Skeletal muscle cell (primary cell): ENCODE data around the gene CMIP.

ENCODE experiments used
- DNase-seq: peaks from one replicate; pipeline ENCODE4 v3.0.0-alpha.2; 2010; ENCODE audit warnings: low read depth
- H3K4me3 ChIP-seq: 2 replicates; pipeline ENCODE4 v1.5.1; 2011; ENCODE audit warnings: low read depth, mild to moderate bottlenecking, control low read depth, low read length, moderate library complexity

The CMIP gene

GRCh38 chr16:81652798-81653505 lies 208.3 kb downstream of the CMIP start:
- no peak for DNase-seq
- H3K4me3 ChIP-seq = no peak overlapping the region

GRCh38 chr16:81654346-81654745 lies 209.7 kb downstream of the CMIP start:
- DNase-seq = no peak
- H3K4me3 ChIP-seq = no peak overlapping the region

- DNase-seq = no peak
- H3K4me3 ChIP-seq = no peak overlapping the region
Measured at GRCh38 chr16:81655469-81656162, 211.0 kb downstream of the CMIP start.

- DNase-seq = no peak
- no peak overlapping the region for H3K4me3 ChIP-seq
Measured at GRCh38 chr16:81657224-81657623, 212.6 kb downstream of the CMIP start.

GRCh38 chr16:81657781-81658180 lies 213.2 kb downstream of the CMIP start:
- H3K4me3 ChIP-seq = no peak overlapping the region
- no peak for DNase-seq

GRCh38 chr16:81658373-81658772 lies 213.8 kb downstream of the CMIP start:
- DNase-seq = no peak
- no peak overlapping the region for H3K4me3 ChIP-seq

- H3K4me3 ChIP-seq = no peak overlapping the region
- DNase-seq = no peak
Measured at GRCh38 chr16:81659249-81659648, 214.6 kb downstream of the CMIP start.

GRCh38 chr16:81661082-81661481 lies 216.5 kb downstream of the CMIP start:
- DNase-seq = no peak
- H3K4me3 ChIP-seq = no peak overlapping the region

- H3K4me3 ChIP-seq = no peak overlapping the region
- DNase-seq = no peak
Measured at GRCh38 chr16:81664153-81664552, 219.5 kb downstream of the CMIP start.

- no peak overlapping the region for H3K4me3 ChIP-seq
- no peak for DNase-seq
Measured at GRCh38 chr16:81665588-81665987, 221.0 kb downstream of the CMIP start.

GRCh38 chr16:81666113-81666512 lies 221.5 kb downstream of the CMIP start:
- H3K4me3 ChIP-seq = no peak overlapping the region
- DNase-seq = no peak

- no peak overlapping the region for H3K4me3 ChIP-seq
Measured at GRCh38 chr16:81668243-81669097, 223.9 kb downstream of the CMIP start.

GRCh38 chr16:81669473-81670350 lies 225.1 kb downstream of the CMIP start:
- H3K4me3 ChIP-seq = no peak overlapping the region
- DNase-seq = no peak

More at GRCh38 chr16:81668243-81669097, 223.9 kb downstream of the CMIP start:
- DNase-seq = no peak

GRCh38 chr16:81671738-81672597 lies 227.4 kb downstream of the CMIP start:
- H3K4me3 ChIP-seq = no peak overlapping the region
- DNase-seq = no peak

- DNase-seq = no peak
- no peak overlapping the region for H3K4me3 ChIP-seq
Measured at GRCh38 chr16:81673432-81673831, 228.8 kb downstream of the CMIP start.

GRCh38 chr16:81675662-81676061 lies 231.1 kb downstream of the CMIP start:
- no peak overlapping the region for H3K4me3 ChIP-seq
- DNase-seq = no peak

- no peak for DNase-seq
- H3K4me3 ChIP-seq = no peak overlapping the region
Measured at GRCh38 chr16:81676066-81676882, 231.7 kb downstream of the CMIP start.
